Left lung (tissue), 10 donors: ENCODE measurements around the gene CIB2. TPM values are rescaled to one million over a fixed set of nuclear protein-coding genes. Genes with fewer than 3 reads are reported as not detected.

Experiments used
- ATAC-seq: fragments of 200-7000 bp; cut with Tn5 transposase; one replicate; pipeline ENCODE4 v1.9.1; 2020; ENCODE audit warnings: moderate library complexity
- DNase-seq, 4 donors: peaks; one replicate each; pipeline ENCODE4 v3.0.0-alpha.2; 2013 to 2020
- H3K27ac ChIP-seq, 2 donors: fragments of 200-600 bp; sonication (generic) in 1 of 2; one replicate each; pipeline versions ENCODE4 v1.5.0 to v1.8.0; 2020 to 2021
- H3K27me3 ChIP-seq, 2 donors: fragments of 200-600 bp; sonication (generic) in 1 of 2; one replicate each; pipeline versions ENCODE4 v1.5.0 to v1.8.0; 2020 to 2021
- H3K36me3 ChIP-seq, 2 donors: fragments of 200-600 bp; sonication (generic) in 1 of 2; one replicate each; pipeline versions ENCODE4 v1.5.0 to v1.8.0; 2020 to 2021
- H3K4me1 ChIP-seq, 2 donors: fragments of 200-600 bp; one replicate each; pipeline ENCODE4 v1.8.0; 2021
- H3K4me3 ChIP-seq, 2 donors: fragments of 200-600 bp; sonication (generic) in 1 of 2; one replicate each; pipeline versions ENCODE4 v1.5.0 to v1.8.0; 2020 to 2021; ENCODE audit warnings: mild to moderate bottlenecking in 1 of 2
- H3K9me3 ChIP-seq, 2 donors: fragments of 200-600 bp; sonication (generic) in 1 of 2; one replicate each; pipeline versions ENCODE4 v1.5.0 to v1.8.0; 2020 to 2021
- CTCF ChIP-seq, 2 donors: fragments of 200-600 bp; sonication (generic) in 1 of 2; IDR thresholded peaks; one replicate each; pipeline versions ENCODE4 v1.5.0 to v1.8.0; 2021; ENCODE audit warnings: antibody characterized with exemption in 2 of 2
- intact Hi-C, 2 donors: fragments of 100-400 bp; cut with DNase I; formaldehyde crosslinking; loops; one replicate each; pipeline versions ENCODE4 v1.11.2 to v1.14.2; 2022
- polyA plus RNA-seq, 6 donors: library from polyadenylated mRNA; unstranded; fragments of 120-200 nt; gene quantifications; one replicate each; pipeline ENCODE4 v1.2.1, GENCODE V29; 2013; ENCODE audit not compliant: insufficient read length in 6 of 6
- total RNA-seq, 2 donors: library from RNA; stranded (reverse); fragmentation: NEBNext Ultra II Directional; extraction: Animal tissue kit (Norgen Biotek cat#: 25700); gene quantifications; one replicate each; pipeline ENCODE4 v1.2.1, GENCODE V29; 2021
- donor health status: DM: no; HTN: yes; CAD: no.
- donor health status: DM: no; HTN: no; CAD: no.

CIB2 gene
- total and polyA plus RNA-seq, 8 donors = 1.3 to 31.9 (median 23.2) TPM

- Histone ChIP-seq H3K9me3 (no peaks in the 10 kb centered on the region), H3K27me3 (no peaks in the 10 kb centered on the region), H3K36me3 (no peaks in the 10 kb centered on the region), H3K4me3 (peak overlapping the region; percentile 86 to 92), H3K27ac (peak overlapping the region; percentile 81 to 82), H3K4me1 (peaks cover 13 to 38% of the 10 kb centered on the region in 2 donors)
- intact Hi-C loops = no loop called here
- no peak for TF ChIP-seq CTCF (IDR thresholded peaks at IDR 0.05)
- ATAC-seq = peak; percentile 53
- peak in 1 of 4 donors; percentile 57 for DNase-seq
Measured at GRCh38 chr15:78149805-78150751, 18.8 kb upstream of the CIB2 start.

GRCh38 chr15:78149068-78149804, 18.0 kb upstream of the CIB2 start, which contains the start of gene IDH3A:
Gene IDH3A, plus strand, starts transcription at chr15:78149362. Its CDS starts 42 bp downstream, at chr15:78149404.
- no peak for TF ChIP-seq CTCF (IDR thresholded peaks at IDR 0.05)
- Histone ChIP-seq H3K27me3 (no peaks in the 10 kb centered on the region), H3K27ac (peak within 1 kb of the TSS; percentile 81 to 82), H3K9me3 (no peaks in the 10 kb centered on the region), H3K36me3 (no peaks in the 10 kb centered on the region), H3K4me1 (peaks cover 12 to 30% of the 10 kb centered on the region in 2 donors), H3K4me3 (peak within 1 kb of the TSS; percentile 86 to 92)
- peak; percentile 98 to 100 (median 100) for DNase-seq
- intact Hi-C loops = no loop called here
- ATAC-seq = peak; percentile 99

- peak overlapping the region; percentile 86 to 92 for H3K4me3 ChIP-seq
- H3K36me3 ChIP-seq = no peaks in the 10 kb centered on the region
- H3K27me3 ChIP-seq = no peaks in the 10 kb centered on the region
- intact Hi-C loops = no loop called here
- DNase-seq = no peak
- no peaks in the 10 kb centered on the region for H3K9me3 ChIP-seq
- ATAC-seq = peak; percentile 7
- TF ChIP-seq CTCF (IDR thresholded peaks at IDR 0.05) = no peak
- peaks cover 12 to 29% of the 10 kb centered on the region in 2 donors for H3K4me1 ChIP-seq
- H3K27ac ChIP-seq = peak overlapping the region in 1 of 2 donors; percentile 82
Measured at GRCh38 chr15:78148392-78149067, 17.3 kb upstream of the CIB2 start.

- DNase-seq (no peak), ATAC-seq (no peak)
- Histone ChIP-seq H3K9me3 (no peaks in the 10 kb centered on the region), H3K4me3 (no peak overlapping the region), H3K4me1 (peaks cover 12 to 29% of the 10 kb centered on the region in 2 donors), H3K36me3 (no peaks in the 10 kb centered on the region), H3K27ac (no peak overlapping the region), H3K27me3 (no peaks in the 10 kb centered on the region)
- TF ChIP-seq CTCF (IDR thresholded peaks at IDR 0.05) = no peak
- intact Hi-C loops = no loop called here
Measured at GRCh38 chr15:78147566-78147965, 16.3 kb upstream of the CIB2 start.
